Astrocyte (in vitro differentiated cells and primary cell): ENCODE results near the gene PEX3. TPM values are rescaled to one million over a fixed set of nuclear protein-coding genes. Genes with fewer than 3 reads are reported as not detected.

ENCODE experiments used
- DNase-seq: peaks from one replicate; pipeline ENCODE4 v3.0.0-alpha.2; 2010; ENCODE audit warnings: low read depth
- FAIRE-seq: peaks from 2 replicates; lab custom pipeline; 2011; peaks lifted over from hg19 to GRCh38; lab: Jason Lieb, UNC
- H2AFZ ChIP-seq: 2 replicates; pipeline ENCODE4 v1.6.0; 2012; ENCODE audit warnings: low read depth, low read length, inconsistent platforms
- H3K27ac ChIP-seq: 2 replicates; pipeline ENCODE4 v1.5.1; 2011; ENCODE audit warnings: low read depth, low read length, inconsistent platforms
- H3K27me3 ChIP-seq: 2 replicates; pipeline ENCODE4 v1.6.0; 2011; ENCODE audit warnings: low read length, inconsistent platforms; ENCODE audit not compliant: insufficient read depth
- H3K36me3 ChIP-seq: 2 replicates; pipeline ENCODE4 v1.5.1; 2011; ENCODE audit warnings: low read length, inconsistent platforms; ENCODE audit not compliant: insufficient read depth
- H3K4me1 ChIP-seq: 2 replicates; pipeline ENCODE4 v1.5.1; 2011; ENCODE audit warnings: low read length, inconsistent platforms; ENCODE audit not compliant: insufficient read depth
- H3K4me2 ChIP-seq: 2 replicates; pipeline ENCODE4 v1.6.0; 2012; ENCODE audit warnings: low read length, inconsistent platforms
- H3K4me3 ChIP-seq: 2 replicates; pipeline ENCODE4 v1.5.1; 2011; ENCODE audit warnings: low read depth, mild to moderate bottlenecking, low read length, inconsistent platforms; ENCODE audit not compliant: insufficient read depth
- H3K79me2 ChIP-seq: 2 replicates; pipeline ENCODE4 v1.6.0; 2012; ENCODE audit warnings: mild to moderate bottlenecking, low read length, inconsistent platforms; ENCODE audit not compliant: insufficient read depth
- H3K9ac ChIP-seq: 2 replicates; pipeline ENCODE4 v1.6.0; 2012; ENCODE audit warnings: mild to moderate bottlenecking, low read length, inconsistent platforms
- H3K9me3 ChIP-seq: 2 replicates; pipeline ENCODE4 v1.5.1; 2012; ENCODE audit warnings: low read depth, mild to moderate bottlenecking, low read length, inconsistent platforms; ENCODE audit not compliant: insufficient read depth
- H4K20me1 ChIP-seq: 2 replicates; pipeline ENCODE4 v1.6.0; 2012; ENCODE audit warnings: low read length, inconsistent platforms; ENCODE audit not compliant: insufficient read depth
- H3K27ac Mint-ChIP-seq: one replicate; pipeline ENCODE4 v1.8.0; 2021; ENCODE audit warnings: mild to moderate bottlenecking, mixed read lengths; ENCODE audit not compliant: unreplicated experiment
- H3K27me3 Mint-ChIP-seq: one replicate; pipeline ENCODE4 v1.8.0; 2021; ENCODE audit warnings: low read depth, mixed read lengths; ENCODE audit not compliant: unreplicated experiment
- H3K36me3 Mint-ChIP-seq: one replicate; pipeline ENCODE4 v1.8.0; 2021; ENCODE audit warnings: low read depth, mixed read lengths; ENCODE audit not compliant: unreplicated experiment
- H3K4me1 Mint-ChIP-seq: one replicate; pipeline ENCODE4 v1.8.0; 2021; ENCODE audit warnings: low read depth, mixed read lengths; ENCODE audit not compliant: unreplicated experiment
- H3K4me3 Mint-ChIP-seq: one replicate; pipeline ENCODE4 v1.8.0; 2021; ENCODE audit warnings: mild to moderate bottlenecking, moderate library complexity, mixed read lengths; ENCODE audit not compliant: unreplicated experiment
- H3K9me3 Mint-ChIP-seq: one replicate; pipeline ENCODE4 v1.8.0; 2021; ENCODE audit warnings: mild to moderate bottlenecking, mixed read lengths; ENCODE audit not compliant: unreplicated experiment
- CTCF ChIP-seq: IDR thresholded peaks from 2 replicates; pipeline ENCODE4 v1.5.1; 2011; ENCODE audit warnings: low read depth, mild to moderate bottlenecking, inconsistent platforms, low read length, moderate library complexity; ENCODE audit not compliant: insufficient read depth
- EZH2 ChIP-seq: IDR thresholded peaks from 2 replicates; pipeline ENCODE4 v1.6.1; 2012; ENCODE audit warnings: mild to moderate bottlenecking, low read length, inconsistent platforms; ENCODE audit not compliant: insufficient read depth
- total RNA-seq: library from RNA; stranded (reverse); gene quantifications from 2 replicates; pipeline ENCODE4 v1.2.1, GENCODE V29; 2021

The PEX3 gene
- total RNA-seq, 1 donor from 2014 or later = 14.2 TPM

- H3K27ac Mint-ChIP-seq = peak overlapping the region; percentile 36
- Histone ChIP-seq H3K4me3 (no peak overlapping the region), H3K79me2 (no peaks in the 10 kb centered on the region), H3K9me3 (no peaks in the 10 kb centered on the region), H3K4me1 (peaks cover 44% of the 10 kb centered on the region), H3K9ac (no peak overlapping the region), H4K20me1 (no peaks in the 10 kb centered on the region), H3K36me3 (no peaks in the 10 kb centered on the region), H3K27me3 (no peaks in the 10 kb centered on the region), H2AFZ (no peak overlapping the region), H3K4me2 (no peak overlapping the region), H3K27ac (peak overlapping the region; percentile 24)
- FAIRE-seq (no peak), DNase-seq (peak; percentile 36)
- H3K9me3 Mint-ChIP-seq = no peaks in the 10 kb centered on the region
- no peaks in the 10 kb centered on the region for H3K36me3 Mint-ChIP-seq
- H3K4me3 Mint-ChIP-seq = no peak overlapping the region
- TF ChIP-seq CTCF (no peak), EZH2 (no peak)
- no peaks in the 10 kb centered on the region for H3K27me3 Mint-ChIP-seq
- H3K4me1 Mint-ChIP-seq = peaks cover 46% of the 10 kb centered on the region
Measured at GRCh38 chr6:143401636-143402370, 48.8 kb upstream of the PEX3 start.

- Mint-ChIP-seq H3K36me3 (no peaks in the 10 kb centered on the region), H3K4me1 (peaks cover 36% of the 10 kb centered on the region), H3K27ac (no peak overlapping the region), H3K9me3 (no peaks in the 10 kb centered on the region), H3K4me3 (no peak overlapping the region), H3K27me3 (no peaks in the 10 kb centered on the region)
- Histone ChIP-seq H3K9ac (no peak overlapping the region), H2AFZ (no peak overlapping the region), H4K20me1 (no peaks in the 10 kb centered on the region), H3K9me3 (no peaks in the 10 kb centered on the region), H3K36me3 (no peaks in the 10 kb centered on the region), H3K27ac (no peak overlapping the region), H3K4me2 (no peak overlapping the region), H3K27me3 (no peaks in the 10 kb centered on the region), H3K4me1 (peaks cover 34% of the 10 kb centered on the region), H3K79me2 (no peaks in the 10 kb centered on the region), H3K4me3 (no peak overlapping the region)
- no peak for DNase-seq
- FAIRE-seq = no peak
- TF ChIP-seq CTCF (no peak), EZH2 (no peak)
Measured at GRCh38 chr6:143402721-143403336, 47.8 kb upstream of the PEX3 start.
